HG02938 (cell line): ENCODE measurements around the gene IDNK.
"Not testable (repeated sequence)": the region's sequence is repeated elsewhere in the genome, so short reads cannot be mapped to it uniquely, and the experiment has no call there.

Experiments
- ATAC-seq: cut with Tn5 transposase; IDR thresholded peaks from one replicate; pipeline ENCODE4 v1.9.1; 2021; ENCODE audit warnings: mild to moderate bottlenecking, moderate library complexity; ENCODE audit not compliant: unreplicated experiment

The IDNK gene

GRCh38 chr9:83622939-83623678 is at the start of gene IDNK:
TSS of gene IDNK (plus strand) at chr9:83623143. CDS start at chr9:83623172, 29 bp downstream.
- peak; percentile 81 for ATAC-seq

GRCh38 chr9:83574482-83574881 is 48.5 kb upstream of the IDNK start:
- no peak for ATAC-seq

- ATAC-seq: no peak
Observed at GRCh38 chr9:83582029-83582428, 40.9 kb upstream of the IDNK start.

- ATAC-seq: no peak
Observed at GRCh38 chr9:83583151-83584014, 39.6 kb upstream of the IDNK start.

- ATAC-seq: no peak
Observed at GRCh38 chr9:83584995-83585394, 37.9 kb upstream of the IDNK start.

GRCh38 chr9:83588256-83588655 is 34.7 kb upstream of the IDNK start:
- no peak for ATAC-seq

GRCh38 chr9:83596899-83597504 is 25.9 kb upstream of the IDNK start:
- no peak for ATAC-seq

- no peak for ATAC-seq
Observed at GRCh38 chr9:83598487-83598886, 24.5 kb upstream of the IDNK start.

- no peak for ATAC-seq
Observed at GRCh38 chr9:83599071-83599470, 23.9 kb upstream of the IDNK start.

GRCh38 chr9:83601463-83601862 is 21.5 kb upstream of the IDNK start:
- no peak for ATAC-seq

GRCh38 chr9:83607620-83608019 is 15.3 kb upstream of the IDNK start:
- not testable (repeated sequence) for ATAC-seq

GRCh38 chr9:83613298-83613697 is 9.6 kb upstream of the IDNK start:
- ATAC-seq: not testable (repeated sequence)

- no peak for ATAC-seq
Observed at GRCh38 chr9:83617299-83617698, 5.6 kb upstream of the IDNK start.

GRCh38 chr9:83620841-83621636 is 1.9 kb upstream of the IDNK start:
- ATAC-seq: no peak

- peak; percentile 48 for ATAC-seq
Observed at GRCh38 chr9:83622433-83622938, 457 bp upstream of the IDNK start.

- peak; percentile 27 for ATAC-seq
Observed at GRCh38 chr9:83623679-83624076, 735 bp downstream of the IDNK start.

- ATAC-seq: no peak
Observed at GRCh38 chr9:83625178-83625577, 2.2 kb downstream of the IDNK start.

GRCh38 chr9:83628540-83628939 is 5.6 kb downstream of the IDNK start:
- ATAC-seq: no peak

- no peak for ATAC-seq
Observed at GRCh38 chr9:83629433-83630104, 6.6 kb downstream of the IDNK start.

- ATAC-seq: no peak
Observed at GRCh38 chr9:83630938-83631457, 8.1 kb downstream of the IDNK start.
